Mesothelial cell of epicardium (in vitro differentiated cells): ENCODE results near the gene FAM186B. TPM values are rescaled to one million over a fixed set of nuclear protein-coding genes. Genes with fewer than 3 reads are reported as not detected.
A peak's percentile ranks its signal among the peaks of the same experiment; 100 is the strongest.

Experiments
- DNase-seq, 2 experiments: peaks; one replicate each; pipeline ENCODE4 v3.0.0; 2021; ENCODE audit warnings: low spot score in 2 of 2; ENCODE audit not compliant: unreplicated experiment in 2 of 2
- H3K27ac Mint-ChIP-seq: 2 replicates; pipeline ENCODE4 v1.8.0; 2021; ENCODE audit warnings: mixed read lengths
- H3K27me3 Mint-ChIP-seq: 2 replicates; pipeline ENCODE4 v1.8.0; 2021; ENCODE audit warnings: low read depth, mixed read lengths
- H3K36me3 Mint-ChIP-seq: 2 replicates; pipeline ENCODE4 v1.8.0; 2021; ENCODE audit warnings: mixed read lengths
- H3K4me1 Mint-ChIP-seq: 2 replicates; pipeline ENCODE4 v1.8.0; 2021; ENCODE audit warnings: mixed read lengths
- H3K4me3 Mint-ChIP-seq: 2 replicates; pipeline ENCODE4 v1.8.0; 2021; ENCODE audit warnings: mild to moderate bottlenecking, moderate library complexity, mixed read lengths
- H3K9me3 Mint-ChIP-seq: 2 replicates; pipeline ENCODE4 v1.8.0; 2021; ENCODE audit warnings: mixed read lengths
- total RNA-seq: library from RNA; stranded (reverse); gene quantifications from 3 replicates; pipeline ENCODE4 v1.2.1, GENCODE V29; 2021
- TF ChIP-seq, protein P1 (sequence below): fragments of 200-600 bp; sonication (generic); IDR thresholded peaks from one replicate; pipeline ENCODE4 v1.5.0; 2021; ENCODE audit warnings: antibody characterized with exemption; ENCODE audit not compliant: unreplicated experiment

FAM186B gene
- total RNA-seq, 1 donor from 2014 or later = 0.40 TPM

DNA sequence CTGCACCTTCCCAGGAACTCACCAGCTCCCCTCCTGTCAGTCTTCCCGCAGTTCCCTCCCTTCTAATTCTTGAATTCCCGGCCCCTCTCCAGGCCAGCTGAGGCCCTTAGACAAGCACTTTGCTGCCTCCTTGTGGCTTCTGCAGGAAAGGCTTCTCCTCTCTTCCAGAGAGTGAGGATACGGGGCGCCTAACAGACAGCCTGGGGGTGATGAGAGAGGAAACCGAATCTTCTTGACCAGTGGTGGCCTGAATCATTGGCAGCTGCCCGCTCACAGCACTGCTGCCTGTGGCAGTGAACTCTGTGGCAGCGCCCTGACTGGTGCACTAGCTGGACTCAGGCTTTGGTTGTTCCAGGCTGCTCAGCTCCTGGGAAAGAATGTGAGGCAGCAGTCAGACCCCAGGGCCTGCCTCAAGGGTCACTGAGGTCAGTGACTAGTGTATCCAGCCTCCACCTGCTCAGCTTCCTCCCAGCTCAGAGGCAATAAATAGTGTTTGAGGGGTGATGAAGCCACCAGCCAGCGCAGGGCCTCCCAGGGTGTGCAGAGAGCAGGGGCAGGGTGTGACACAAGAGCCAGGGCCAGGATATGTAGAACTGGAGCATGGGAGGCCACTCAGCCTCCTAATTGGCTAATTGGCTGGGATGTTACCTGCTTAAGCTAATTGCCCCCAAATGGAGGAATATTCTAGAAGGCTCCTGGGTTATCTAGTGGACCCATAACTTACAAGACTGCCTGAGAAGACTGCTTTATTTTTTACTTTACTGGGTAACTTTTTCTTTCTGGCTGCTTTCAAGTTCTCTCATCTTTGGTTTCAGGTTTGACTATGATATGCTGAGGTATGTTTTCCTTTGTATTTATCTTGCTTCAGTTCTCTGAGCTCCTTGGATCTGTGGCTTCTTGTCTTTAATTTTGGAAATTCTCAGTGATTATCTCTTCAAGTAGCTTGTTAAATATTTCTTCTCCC lies 24.6 kb downstream of the FAM186B start:
- Mint-ChIP-seq H3K4me1 (peaks cover 4% of the 10 kb centered on the region), H3K27ac (no peak overlapping the region), H3K4me3 (no peak overlapping the region), H3K36me3 (peaks cover 5% of the 10 kb centered on the region), H3K9me3 (no peaks in the 10 kb centered on the region), H3K27me3 (no peaks in the 10 kb centered on the region)
- TF ChIP-seq, protein P1, sequence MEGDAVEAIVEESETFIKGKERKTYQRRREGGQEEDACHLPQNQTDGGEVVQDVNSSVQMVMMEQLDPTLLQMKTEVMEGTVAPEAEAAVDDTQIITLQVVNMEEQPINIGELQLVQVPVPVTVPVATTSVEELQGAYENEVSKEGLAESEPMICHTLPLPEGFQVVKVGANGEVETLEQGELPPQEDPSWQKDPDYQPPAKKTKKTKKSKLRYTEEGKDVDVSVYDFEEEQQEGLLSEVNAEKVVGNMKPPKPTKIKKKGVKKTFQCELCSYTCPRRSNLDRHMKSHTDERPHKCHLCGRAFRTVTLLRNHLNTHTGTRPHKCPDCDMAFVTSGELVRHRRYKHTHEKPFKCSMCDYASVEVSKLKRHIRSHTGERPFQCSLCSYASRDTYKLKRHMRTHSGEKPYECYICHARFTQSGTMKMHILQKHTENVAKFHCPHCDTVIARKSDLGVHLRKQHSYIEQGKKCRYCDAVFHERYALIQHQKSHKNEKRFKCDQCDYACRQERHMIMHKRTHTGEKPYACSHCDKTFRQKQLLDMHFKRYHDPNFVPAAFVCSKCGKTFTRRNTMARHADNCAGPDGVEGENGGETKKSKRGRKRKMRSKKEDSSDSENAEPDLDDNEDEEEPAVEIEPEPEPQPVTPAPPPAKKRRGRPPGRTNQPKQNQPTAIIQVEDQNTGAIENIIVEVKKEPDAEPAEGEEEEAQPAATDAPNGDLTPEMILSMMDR = peak; percentile 49
- peak; percentile 50 to 74 for DNase-seq

DNA sequence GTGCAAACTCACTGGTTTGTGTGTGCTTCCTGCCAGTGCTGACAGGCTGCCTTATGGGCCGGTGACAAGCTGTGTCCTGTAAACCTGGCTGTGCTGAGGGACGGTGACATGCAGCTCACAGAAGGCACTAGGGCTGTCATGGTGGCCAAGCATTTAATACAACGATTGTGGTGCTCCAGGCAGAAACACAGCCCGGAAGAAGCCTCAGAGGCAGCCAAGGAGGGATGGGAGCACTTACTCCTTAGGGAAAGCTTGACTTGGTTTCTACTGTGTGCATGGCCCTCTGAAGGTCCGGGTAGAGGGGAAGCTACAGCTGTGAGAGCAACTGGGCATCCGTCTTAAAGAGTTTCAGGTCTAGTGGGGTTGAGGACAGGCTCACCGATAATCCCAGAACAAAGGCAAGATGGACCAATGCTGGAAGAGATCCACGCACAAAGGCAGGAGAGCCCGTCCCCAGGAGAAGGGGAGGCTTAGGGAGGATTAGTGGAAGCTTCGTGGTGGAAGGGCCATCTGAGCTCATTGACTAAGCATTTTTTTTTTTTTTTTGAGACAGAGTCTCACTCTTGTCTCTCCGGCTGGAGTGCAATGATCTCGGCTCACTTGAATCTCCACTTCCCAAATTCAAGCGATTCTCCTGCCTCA lies 26.8 kb downstream of the FAM186B start:
- Mint-ChIP-seq H3K27ac (no peak overlapping the region), H3K27me3 (no peaks in the 10 kb centered on the region), H3K36me3 (peaks cover 17% of the 10 kb centered on the region), H3K4me3 (no peak overlapping the region), H3K4me1 (peaks cover 4% of the 10 kb centered on the region), H3K9me3 (no peaks in the 10 kb centered on the region)
- TF ChIP-seq, protein P1 = no peak
- no peak for DNase-seq

DNA sequence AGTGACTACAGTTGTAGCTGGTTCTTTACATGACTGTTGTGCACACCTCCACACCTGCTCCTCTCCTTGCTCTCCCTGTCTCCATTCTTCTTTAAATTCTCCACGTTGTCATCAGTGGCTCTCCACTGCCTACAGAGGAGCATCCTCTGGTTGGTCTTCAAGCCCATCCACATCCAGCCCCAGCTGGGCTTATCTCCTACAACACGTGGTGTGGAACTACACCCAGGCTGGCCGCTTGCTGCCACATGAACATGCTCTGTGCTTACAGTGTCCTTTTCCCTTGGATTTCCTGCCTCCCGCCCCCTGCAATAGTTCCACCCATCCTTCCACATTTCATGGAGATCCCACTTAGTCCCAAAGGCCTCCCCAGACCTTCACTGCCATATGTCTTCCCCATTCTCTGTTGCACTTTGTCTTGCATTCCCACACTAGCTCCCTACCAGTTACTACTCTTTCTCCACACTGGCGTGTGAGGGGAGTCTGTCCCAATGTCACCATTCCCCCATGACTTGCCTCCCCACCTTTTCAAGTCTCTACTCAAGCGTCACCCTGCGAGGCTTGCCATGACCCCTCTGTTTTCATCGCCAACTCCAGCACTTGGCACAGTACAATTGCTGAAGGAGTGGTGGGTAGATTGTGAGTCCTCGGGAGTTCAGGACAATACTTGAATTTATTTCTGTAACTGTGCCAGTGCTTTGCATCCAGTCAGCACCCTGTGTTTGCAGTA lies 27.7 kb downstream of the FAM186B start:
- no peak for DNase-seq
- Mint-ChIP-seq H3K27me3 (no peaks in the 10 kb centered on the region), H3K4me1 (peaks cover 4% of the 10 kb centered on the region), H3K27ac (no peak overlapping the region), H3K9me3 (no peaks in the 10 kb centered on the region), H3K36me3 (peaks cover 20% of the 10 kb centered on the region), H3K4me3 (no peak overlapping the region)
- TF ChIP-seq, protein P1 = no peak

DNA sequence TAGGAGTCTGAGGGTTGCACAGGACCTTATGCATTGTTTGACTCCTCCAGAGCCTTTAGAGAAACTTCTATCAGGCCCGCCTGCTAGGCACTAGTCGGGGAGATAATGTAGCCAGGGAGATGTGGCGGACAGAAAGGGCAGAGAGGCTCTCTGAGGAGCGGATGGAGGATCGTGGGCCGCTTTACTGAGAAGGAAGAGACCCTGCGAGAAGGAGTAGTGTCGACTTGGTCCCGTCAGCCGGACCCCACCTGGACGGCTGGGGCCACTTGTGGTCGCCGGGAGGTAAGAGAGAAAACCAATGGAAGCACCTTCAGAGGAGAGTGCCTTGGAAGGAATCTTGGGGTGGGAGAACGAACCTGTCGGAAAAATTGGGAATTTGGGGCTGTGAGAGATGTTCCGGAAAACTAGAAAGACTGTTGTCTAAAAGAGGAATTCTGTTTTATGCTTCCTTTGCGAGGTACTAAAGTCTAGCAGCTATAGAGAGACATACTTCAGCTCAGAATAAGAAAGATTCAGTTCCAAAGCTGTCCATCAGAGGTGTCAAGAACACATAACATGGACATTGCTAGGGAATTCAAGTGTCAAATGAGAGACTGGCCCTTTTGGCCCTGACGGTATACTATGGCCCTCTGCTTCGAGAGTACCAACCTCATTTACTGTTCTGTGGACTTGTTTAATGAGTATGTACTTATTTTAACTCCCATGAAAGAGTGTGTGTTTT lies 36.8 kb downstream of the FAM186B start:
- TF ChIP-seq, protein P1 = no peak
- no peak for DNase-seq
- Mint-ChIP-seq H3K4me1 (peaks cover 16% of the 10 kb centered on the region), H3K4me3 (peak overlapping the region; percentile 97), H3K36me3 (peaks cover 17% of the 10 kb centered on the region), H3K9me3 (peaks cover 3% of the 10 kb centered on the region), H3K27ac (peak overlapping the region; percentile 99), H3K27me3 (no peaks in the 10 kb centered on the region)
